Activated CD4-positive, alpha-beta T cell treated with anti-CD3 and anti-CD28 coated beads for 24 hours (primary cell): ENCODE data around the gene ECEL1.
"Not testable (repeated sequence)": the region's sequence is repeated elsewhere in the genome, so short reads cannot be mapped to it uniquely, and the experiment has no call there.

Experiments
- DNase-seq, 2 donors: peaks; one replicate each; pipeline ENCODE4 v3.0.0-alpha.2; 2020; ENCODE audit warnings: low read depth in 2 of 2

The ECEL1 gene

DNA sequence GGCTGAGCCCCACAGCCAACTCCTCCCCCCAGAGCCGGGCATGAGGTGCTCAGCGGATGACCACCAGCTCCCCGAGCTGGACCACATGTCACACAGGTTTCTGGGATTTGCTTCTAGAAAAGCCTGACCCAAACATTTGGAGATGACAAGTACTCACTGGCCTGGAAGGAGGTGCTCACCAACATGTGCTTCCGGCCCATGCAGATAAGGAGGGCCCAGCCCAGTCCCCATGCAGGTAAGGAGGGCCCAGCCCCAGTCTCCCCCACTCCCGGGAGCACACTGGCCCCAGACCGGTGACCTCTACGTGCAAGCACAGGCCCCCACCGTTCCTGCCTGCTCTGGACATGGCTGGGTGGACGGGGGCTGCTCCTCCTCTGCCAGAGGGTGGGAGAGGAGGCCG, 45.7 kb downstream of the ECEL1 start:
- not testable (repeated sequence) for DNase-seq

DNA sequence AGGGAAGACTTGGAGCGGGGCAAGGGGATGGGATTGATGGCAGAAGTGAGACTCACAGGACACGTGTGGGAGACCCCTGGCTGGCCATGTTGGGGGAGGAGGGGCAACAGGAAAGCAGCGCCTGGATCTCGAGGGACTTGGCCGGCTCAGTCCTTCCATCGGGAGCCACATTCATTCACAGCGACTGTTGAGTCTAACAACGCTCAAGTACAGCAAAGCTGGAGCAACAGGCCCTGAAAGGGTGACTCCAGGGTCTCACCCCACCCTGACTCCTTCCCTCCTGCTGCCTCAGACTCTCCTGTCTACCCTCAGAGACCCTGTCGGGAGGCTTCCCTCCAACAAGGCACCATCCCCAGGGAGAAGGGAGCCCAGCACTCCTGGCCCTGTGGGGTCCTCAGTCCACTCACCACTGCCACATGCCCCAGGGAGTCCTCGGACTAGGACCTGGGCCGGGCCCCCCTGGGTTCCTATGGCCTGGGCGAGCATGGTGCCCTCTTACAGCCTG, 46.4 kb downstream of the ECEL1 start:
- no peak for DNase-seq

DNA sequence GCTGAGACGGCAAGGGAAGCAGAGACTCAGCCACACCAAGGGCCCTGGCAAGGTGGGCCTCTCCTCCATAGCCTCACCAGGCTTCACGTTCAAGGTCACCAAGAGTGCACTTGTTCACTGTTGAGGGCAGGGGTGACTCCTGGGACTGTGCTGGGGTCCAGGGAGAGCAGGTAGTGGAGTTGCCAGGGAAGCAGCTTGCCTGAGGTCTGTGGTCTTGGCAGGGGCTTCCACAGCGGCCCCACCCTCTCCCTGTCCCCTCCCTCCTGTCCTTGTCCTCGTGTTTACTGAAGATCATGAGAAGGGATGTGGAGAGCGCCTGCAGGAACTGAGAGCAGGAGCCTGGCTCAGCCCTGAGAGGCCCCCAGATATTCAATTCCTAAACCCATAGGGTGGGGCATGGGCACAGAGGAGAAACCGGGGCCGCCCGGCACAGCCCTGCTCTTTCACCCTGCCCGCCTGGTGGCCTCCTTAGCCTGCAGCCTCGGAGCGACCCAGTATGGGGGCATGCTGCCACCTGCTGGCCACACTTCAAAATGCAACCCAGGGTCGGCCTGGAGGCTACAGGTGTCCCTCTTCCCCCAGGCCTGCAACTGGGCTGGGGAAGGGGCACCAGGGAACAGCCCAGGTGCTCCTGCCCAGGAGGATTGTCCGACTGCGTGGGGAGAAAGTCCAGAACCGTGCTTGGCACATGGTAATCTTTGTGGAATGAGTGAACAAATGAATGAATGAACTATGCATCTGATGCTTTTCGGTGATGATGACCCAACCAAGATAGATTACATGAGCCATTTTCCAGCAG, 47.2 kb downstream of the ECEL1 start:
- peak; percentile 86 to 88 for DNase-seq

DNA sequence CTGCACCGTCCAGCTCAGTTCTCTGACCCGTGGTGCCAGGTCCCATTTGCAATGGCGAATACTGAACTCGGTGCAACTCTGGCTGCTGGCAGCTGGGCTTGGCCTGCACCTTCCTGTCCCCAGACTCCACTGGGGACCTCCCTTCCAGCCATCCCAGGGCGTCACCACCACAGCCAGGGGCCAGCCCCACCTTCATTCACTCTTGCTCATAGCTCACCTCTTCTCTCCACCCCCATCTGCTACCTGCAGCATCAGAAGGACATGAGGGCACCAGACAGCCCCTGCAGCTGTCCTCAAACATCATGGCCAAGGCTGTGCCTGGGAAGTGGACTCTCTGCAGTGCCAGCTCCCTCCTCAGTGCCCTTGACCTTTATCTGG, 47.9 kb downstream of the ECEL1 start:
- no peak for DNase-seq

DNA sequence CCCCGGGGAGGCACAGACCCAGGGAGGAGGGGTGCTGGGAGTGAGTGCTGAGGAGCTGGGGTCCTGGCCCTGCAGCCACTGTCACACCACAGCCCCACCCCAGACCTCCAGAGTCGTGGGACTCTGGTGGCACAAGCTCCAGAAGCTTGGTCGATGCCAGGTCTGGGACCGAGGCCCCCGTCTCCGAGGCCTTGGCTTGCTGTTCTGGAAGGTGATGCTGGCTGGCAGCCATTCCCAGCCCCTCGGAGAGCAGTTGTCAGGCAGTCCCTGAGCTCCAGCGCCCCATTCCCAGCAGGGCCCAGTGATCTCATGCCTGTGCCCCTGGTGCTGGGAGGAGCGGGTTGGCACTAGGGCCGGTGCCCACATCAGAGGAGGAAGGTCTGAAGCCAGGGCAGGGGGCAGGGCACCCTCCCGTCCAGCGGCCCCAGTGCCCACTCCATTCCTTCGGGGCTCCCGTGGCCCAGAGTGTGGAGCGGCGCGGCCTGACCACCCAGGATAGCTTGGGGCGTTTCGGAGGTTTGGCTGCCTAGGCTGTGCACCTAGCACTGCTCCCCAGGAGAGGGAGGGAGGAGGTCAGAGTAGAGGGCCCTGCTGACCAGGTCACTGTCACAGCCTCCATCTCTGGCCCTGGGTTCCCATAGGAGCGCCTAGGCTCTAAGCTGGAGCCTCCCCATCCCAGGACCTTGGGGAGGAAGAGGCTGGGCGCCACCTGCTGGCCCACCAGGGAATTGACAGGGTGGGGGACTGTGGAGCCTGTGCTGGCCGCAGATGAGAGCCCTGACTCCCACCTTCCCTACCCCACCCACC, 48.5 kb downstream of the ECEL1 start:
- DNase-seq = peak in 1 of 2 donors; percentile 38

DNA sequence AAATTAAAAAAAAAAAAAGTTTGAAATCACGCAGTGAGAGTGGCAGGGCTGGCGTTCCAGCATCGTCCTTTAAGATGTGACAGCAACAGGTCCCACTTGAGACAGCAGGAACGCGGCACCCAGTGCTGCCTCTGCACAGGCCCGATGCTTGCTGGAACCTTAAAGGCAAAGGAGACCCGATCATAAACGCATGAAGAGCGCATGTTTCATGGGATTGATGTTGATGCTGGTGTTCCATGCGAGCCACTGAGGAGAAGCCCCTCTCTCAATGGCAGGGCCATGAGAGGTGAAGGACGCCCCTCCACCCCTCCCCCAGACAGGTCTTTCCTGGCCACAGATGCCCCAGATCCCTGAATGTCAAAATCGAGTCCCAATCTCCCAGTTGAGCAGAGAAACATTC, 49.5 kb downstream of the ECEL1 start:
- no peak for DNase-seq

DNA sequence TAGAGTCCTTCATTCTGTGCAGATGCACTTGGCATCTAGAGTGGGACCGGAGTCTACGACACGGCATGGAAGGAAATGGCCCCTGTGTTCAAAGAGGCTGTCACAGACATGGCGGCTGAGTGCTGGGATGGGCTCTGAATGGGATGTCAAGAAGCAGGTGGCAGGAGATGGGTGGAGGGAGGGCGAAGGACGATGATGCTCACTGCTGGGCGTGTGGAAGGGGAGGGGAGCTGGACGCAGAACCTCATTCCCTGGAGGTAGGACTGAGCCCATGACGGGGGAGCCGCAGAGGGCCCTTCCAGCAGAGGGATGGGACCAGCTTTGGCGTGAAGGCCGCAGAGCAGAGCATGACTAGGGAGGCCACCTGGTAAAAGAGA, 50.5 kb downstream of the ECEL1 start:
- DNase-seq = no peak

DNA sequence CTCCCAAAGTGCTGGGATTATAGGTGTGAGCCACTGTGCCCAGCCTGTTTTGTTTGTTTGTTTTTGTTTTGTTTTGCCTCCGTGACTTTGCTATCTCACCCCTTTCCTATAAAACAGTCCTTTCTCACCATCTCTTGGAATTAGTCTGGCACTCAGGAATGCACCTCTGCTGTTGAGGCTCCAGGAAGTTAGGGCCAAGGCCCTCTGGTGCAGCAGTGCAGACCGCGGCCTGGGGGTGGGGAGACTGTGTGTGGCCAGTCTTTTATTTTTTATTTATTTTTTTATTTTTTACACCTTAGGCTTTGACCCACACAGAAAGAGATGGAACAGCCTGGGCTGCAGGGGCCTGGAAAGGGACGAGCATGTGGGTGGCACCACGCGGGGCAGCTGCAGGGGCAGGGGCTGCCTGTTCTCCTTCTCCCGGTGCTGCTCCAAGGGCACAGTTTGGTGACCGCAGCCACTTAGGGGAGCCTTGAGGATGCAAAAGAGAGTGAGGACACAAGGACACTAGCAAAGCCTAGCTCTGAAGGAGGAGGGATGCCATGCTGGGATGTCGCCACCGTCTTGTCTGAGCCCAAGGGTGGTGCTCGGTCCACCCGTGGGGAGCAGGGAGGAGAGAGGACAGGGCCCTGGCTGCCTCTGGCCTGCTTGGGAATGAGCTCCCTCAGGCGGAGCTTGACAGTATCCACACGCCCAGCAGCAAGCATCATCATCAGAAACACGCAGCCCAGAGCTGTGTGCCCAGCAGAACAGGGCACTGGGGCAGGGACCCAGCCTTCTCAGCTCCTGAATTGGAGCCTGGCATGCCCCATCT, 51.0 kb downstream of the ECEL1 start:
- DNase-seq = no peak

DNA sequence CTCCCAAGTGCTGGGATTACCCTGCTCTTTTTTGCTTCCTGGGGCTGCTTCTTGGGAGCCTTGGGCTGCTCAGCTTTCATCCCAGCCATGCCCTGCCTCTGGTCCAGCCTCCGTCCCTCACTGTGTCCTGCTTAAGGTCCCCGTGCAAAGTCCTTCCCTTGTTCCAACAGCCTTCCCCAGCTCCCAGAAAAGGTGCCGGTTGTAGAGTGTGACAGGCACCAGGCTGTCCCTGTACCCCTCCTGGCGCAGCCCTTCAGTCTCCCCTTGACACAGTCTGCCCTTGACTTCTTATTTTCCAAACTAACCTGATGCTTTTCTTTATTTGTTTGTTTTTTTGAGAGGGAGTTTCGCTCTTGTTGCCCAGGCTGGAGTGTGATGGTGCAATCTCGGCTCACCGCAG, 51.8 kb downstream of the ECEL1 start:
- no peak for DNase-seq

DNA sequence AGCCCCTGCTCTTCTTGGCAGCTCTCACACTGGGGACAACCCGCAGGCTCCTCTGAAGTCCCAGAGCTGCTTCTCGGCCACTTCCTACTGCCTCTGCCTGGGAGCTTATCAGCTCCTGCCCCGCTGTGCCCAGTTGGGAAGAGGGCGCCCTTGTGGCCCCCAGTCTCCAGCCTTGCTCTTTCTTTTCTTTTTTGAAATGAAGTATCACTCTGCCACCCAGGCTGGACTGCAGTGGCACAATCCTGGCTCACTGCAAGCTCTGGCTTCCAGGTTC, 52.3 kb downstream of the ECEL1 start:
- no peak for DNase-seq

DNA sequence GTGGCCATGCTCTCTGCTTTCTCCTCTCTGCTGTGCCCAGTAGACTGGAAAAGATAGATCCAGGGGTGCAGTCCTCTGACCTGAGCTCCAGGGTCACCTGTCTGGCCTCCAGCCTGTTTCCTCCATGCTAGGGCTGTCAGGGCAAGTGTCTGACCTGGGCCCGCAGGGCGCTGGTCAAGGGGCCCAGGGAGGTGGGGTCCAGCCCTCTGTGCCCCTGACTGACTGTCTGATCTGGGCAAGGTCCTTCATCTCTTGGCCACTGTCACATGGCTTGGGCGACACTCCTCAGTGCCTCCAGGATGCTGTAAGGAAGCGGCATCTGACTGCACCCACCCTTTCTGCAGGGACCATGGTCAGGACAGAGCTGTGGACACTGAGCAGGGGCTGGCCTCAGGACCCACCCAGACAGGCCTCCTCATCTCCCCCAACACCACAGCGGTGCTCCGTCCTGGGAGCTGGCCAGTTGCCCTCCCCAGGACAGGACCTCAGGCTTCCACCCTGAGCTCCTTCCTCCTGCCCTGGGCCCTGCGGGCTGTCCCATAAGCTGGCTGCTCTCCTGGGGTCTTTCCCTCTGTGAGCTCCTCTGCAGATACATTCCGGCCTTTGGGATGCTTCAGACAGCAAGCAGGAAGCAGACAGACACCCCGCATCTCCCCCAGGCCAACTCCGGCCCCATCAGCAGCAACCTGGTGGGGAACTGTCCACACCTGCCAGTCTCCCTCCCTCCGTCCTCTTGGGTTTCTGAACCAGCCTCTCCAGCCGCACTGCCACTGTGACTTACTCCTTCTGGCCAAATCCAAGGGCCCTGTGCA, 52.9 kb downstream of the ECEL1 start:
- DNase-seq = no peak

DNA sequence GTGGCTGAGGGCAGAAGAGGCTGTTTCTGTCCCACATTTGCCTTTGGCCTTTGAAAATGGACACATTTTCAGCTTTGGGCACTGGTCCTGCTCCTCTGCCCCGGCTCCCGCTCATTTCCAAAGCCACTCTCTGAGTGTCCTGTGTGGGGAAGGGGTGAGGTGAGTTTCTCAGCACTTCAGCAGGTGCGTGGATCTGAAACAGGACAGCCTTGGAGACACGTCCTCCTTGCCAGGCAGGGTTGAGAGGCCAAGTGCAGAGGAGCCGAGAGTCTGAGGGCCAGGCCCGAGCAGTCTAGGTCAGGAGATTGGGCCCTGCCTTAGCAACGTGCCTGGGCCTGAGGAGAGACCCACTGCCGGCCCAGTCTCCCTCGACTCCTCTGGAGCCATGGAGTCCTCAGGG, 53.5 kb downstream of the ECEL1 start:
- no peak for DNase-seq

DNA sequence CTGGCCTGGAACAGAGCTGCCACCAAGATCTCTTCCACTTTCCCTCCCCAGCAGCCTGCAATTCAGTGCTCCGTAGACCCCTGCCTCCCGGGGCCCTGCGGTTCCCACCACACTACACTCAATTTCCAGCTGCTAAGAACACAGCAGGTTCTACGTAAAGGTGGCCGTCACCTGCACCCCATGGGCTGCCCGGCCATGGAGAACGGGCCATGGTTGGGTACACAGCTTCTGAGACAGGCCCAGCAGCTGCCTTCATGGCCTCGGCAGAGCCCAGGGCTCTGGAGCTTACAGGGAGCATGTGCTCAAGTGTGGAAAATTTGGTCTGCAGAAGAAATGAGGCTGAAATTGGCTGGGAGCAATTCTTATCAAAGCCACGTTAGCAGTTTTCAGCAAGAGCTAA, 54.0 kb downstream of the ECEL1 start:
- not testable (repeated sequence) for DNase-seq

DNA sequence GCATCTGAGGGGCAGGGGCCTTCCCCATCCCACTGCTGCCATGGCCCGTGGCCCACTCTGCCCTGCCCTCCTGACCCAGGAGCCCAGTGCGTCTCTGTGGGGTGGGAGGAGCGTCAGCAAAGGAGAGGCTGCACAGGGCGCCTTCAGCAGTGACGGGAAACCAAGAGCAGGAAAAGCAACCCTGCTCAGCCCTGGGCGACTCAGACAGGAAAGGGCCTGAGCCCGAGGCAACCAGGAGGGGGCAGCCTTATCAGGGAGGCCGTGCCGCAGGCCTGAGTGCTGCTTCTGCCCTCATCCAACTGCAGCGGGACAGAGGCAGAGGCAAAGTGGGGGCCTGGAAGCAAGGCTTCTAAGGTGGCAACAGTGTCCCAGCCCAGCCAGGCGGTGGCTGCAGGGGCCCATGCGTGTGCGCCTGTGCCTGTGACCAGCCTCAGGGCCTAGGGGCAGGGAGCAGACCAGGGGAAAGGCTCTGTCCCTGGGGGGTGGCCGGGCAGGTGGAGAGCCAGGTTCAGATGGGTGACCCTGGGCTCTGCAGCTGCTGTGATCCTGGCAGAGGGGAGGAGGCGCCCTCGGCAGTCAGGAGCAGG, 54.9 kb downstream of the ECEL1 start:
- DNase-seq = no peak

DNA sequence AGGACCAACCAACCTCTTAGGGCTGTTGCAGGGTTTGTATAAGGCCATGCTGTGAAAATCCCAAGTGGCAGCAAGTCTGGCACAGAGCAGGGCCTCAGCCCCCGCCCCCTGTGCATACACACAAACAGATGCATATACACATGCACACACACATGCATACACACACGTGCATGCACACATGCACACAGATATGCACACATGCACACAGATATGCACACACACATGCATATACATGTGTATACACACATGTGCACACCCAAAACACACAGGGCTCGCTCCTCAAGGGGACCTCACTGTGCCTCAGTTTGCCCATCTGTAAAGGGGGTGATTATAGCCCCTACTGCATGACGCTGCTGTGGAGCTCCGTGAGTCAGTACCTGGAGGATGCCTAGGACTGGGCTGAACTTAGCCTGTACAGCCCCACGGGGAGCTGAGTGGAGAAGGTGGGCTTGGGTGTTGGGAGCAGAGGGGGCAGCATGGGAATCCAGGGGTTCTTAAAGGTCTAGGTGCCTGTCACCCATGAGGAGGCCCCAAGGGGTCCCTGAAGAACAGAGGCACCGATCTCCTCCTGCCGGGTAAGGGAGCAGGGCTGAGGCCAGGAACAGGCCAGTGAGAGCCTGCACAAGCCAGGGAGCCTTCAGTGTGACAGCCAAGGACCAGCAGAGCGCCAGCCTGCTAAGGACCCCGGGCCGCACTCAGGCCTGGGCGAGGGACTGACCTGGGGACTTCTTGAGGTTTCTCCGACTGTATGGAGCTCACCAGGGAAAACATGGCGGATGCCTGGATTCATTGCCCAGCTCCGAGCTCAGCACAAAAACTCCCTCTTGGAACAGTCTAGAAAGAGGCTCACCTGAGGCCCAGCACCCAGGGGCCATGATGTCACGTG, 55.7 kb downstream of the ECEL1 start:
- no peak for DNase-seq
